HG03108 (cell line): ENCODE results near the gene MYBPHL.
A peak's percentile ranks its signal among the peaks of the same experiment; 100 is the strongest.
"Not testable (repeated sequence)": the region's sequence is repeated elsewhere in the genome, so short reads cannot be mapped to it uniquely, and the experiment has no call there.

Experiments used
- ATAC-seq: cut with Tn5 transposase; IDR thresholded peaks from one replicate; pipeline ENCODE4 v1.9.1; 2021; ENCODE audit warnings: moderate library complexity; ENCODE audit not compliant: unreplicated experiment

The MYBPHL gene

GRCh38 chr1:109307274-109308021, 637 bp upstream of the MYBPHL start:
- no peak for ATAC-seq

GRCh38 chr1:109305991-109306390, 820 bp downstream of the MYBPHL start:
- ATAC-seq = not testable (repeated sequence)

GRCh38 chr1:109304226-109304920, 2.4 kb downstream of the MYBPHL start:
- ATAC-seq = no peak

GRCh38 chr1:109301874-109302273, 4.9 kb downstream of the MYBPHL start:
- ATAC-seq = no peak

- no peak for ATAC-seq
Measured at GRCh38 chr1:109300650-109301151, 6.1 kb downstream of the MYBPHL start.

GRCh38 chr1:109299558-109300343, 7.1 kb downstream of the MYBPHL start:
- no peak for ATAC-seq

GRCh38 chr1:109298666-109299557, 7.9 kb downstream of the MYBPHL start:
- no peak for ATAC-seq

- ATAC-seq = no peak
Measured at GRCh38 chr1:109296782-109297181, 10.0 kb downstream of the MYBPHL start.

GRCh38 chr1:109295712-109296415, 10.9 kb downstream of the MYBPHL start:
- no peak for ATAC-seq

GRCh38 chr1:109294481-109294880, 12.3 kb downstream of the MYBPHL start:
- ATAC-seq = no peak

- ATAC-seq = no peak
Measured at GRCh38 chr1:109293026-109293425, 13.8 kb downstream of the MYBPHL start.

GRCh38 chr1:109292364-109292763, 14.4 kb downstream of the MYBPHL start:
- ATAC-seq = no peak

GRCh38 chr1:109290998-109291397, 15.8 kb downstream of the MYBPHL start:
- ATAC-seq = no peak

GRCh38 chr1:109290137-109290536, 16.7 kb downstream of the MYBPHL start:
- ATAC-seq = no peak

- ATAC-seq = not testable (repeated sequence)
Measured at GRCh38 chr1:109286762-109287161, 20.0 kb downstream of the MYBPHL start.

GRCh38 chr1:109283748-109284600, 22.8 kb downstream of the MYBPHL start:
- peak; percentile 6 for ATAC-seq

GRCh38 chr1:109282952-109283747, 23.7 kb downstream of the MYBPHL start, which contains the start of gene PSRC1:
Gene PSRC1, minus strand, starts transcription at chr1:109283145.
- ATAC-seq = peak; percentile 97

- ATAC-seq = peak; percentile 10
Measured at GRCh38 chr1:109282497-109282951, 24.3 kb downstream of the MYBPHL start.
